GM20000 (cell line): ENCODE results near the gene CHRNA9.

Experiments
- DNase-seq: peaks from one replicate; pipeline ENCODE4 v3.0.0; 2012; ENCODE audit warnings: low spot score
- CTCF ChIP-seq: IDR thresholded peaks from 2 replicates; pipeline ENCODE4 v1.5.1; 2012; ENCODE audit warnings: mild to moderate bottlenecking, control low read depth; ENCODE audit errors: extremely low read depth, missing control alignments

Gene CHRNA9

GRCh38 chr4:40373636-40374035 is 38.5 kb downstream of the CHRNA9 start:
- no peak for TF ChIP-seq CTCF
- DNase-seq: no peak

- no peak for DNase-seq
- TF ChIP-seq CTCF: no peak
Measured at GRCh38 chr4:40375095-40375494, 40.0 kb downstream of the CHRNA9 start.

GRCh38 chr4:40375620-40376019 is 40.5 kb downstream of the CHRNA9 start:
- no peak for DNase-seq
- TF ChIP-seq CTCF: no peak

GRCh38 chr4:40377512-40378365 is 42.6 kb downstream of the CHRNA9 start:
- DNase-seq: no peak
- no peak for TF ChIP-seq CTCF

GRCh38 chr4:40378619-40379018 is 43.5 kb downstream of the CHRNA9 start:
- no peak for TF ChIP-seq CTCF
- no peak for DNase-seq

GRCh38 chr4:40379248-40379647 is 44.1 kb downstream of the CHRNA9 start:
- no peak for TF ChIP-seq CTCF
- DNase-seq: no peak

GRCh38 chr4:40380647-40381046 is 45.5 kb downstream of the CHRNA9 start:
- no peak for TF ChIP-seq CTCF
- no peak for DNase-seq
